Mesothelial cell of epicardium (in vitro differentiated cells): Measurements from ENCODE around the gene HYI. TPM values are rescaled to one million over a fixed set of nuclear protein-coding genes. Genes with fewer than 3 reads are reported as not detected.
"Not testable (repeated sequence)": the region's sequence is repeated elsewhere in the genome, so short reads cannot be mapped to it uniquely, and the experiment has no call there.

Experiments
- DNase-seq, 2 experiments: peaks; one replicate each; pipeline ENCODE4 v3.0.0; 2021; ENCODE audit warnings: low spot score in 2 of 2; ENCODE audit not compliant: unreplicated experiment in 2 of 2
- H3K27ac Mint-ChIP-seq: 2 replicates; pipeline ENCODE4 v1.8.0; 2021; ENCODE audit warnings: mixed read lengths
- H3K27me3 Mint-ChIP-seq: 2 replicates; pipeline ENCODE4 v1.8.0; 2021; ENCODE audit warnings: low read depth, mixed read lengths
- H3K36me3 Mint-ChIP-seq: 2 replicates; pipeline ENCODE4 v1.8.0; 2021; ENCODE audit warnings: mixed read lengths
- H3K4me1 Mint-ChIP-seq: 2 replicates; pipeline ENCODE4 v1.8.0; 2021; ENCODE audit warnings: mixed read lengths
- H3K4me3 Mint-ChIP-seq: 2 replicates; pipeline ENCODE4 v1.8.0; 2021; ENCODE audit warnings: mild to moderate bottlenecking, moderate library complexity, mixed read lengths
- H3K9me3 Mint-ChIP-seq: 2 replicates; pipeline ENCODE4 v1.8.0; 2021; ENCODE audit warnings: mixed read lengths
- total RNA-seq: library from RNA; stranded (reverse); gene quantifications from 3 replicates; pipeline ENCODE4 v1.2.1, GENCODE V29; 2021
- TF ChIP-seq, protein P1 (sequence below): fragments of 200-600 bp; sonication (generic); IDR thresholded peaks from one replicate; pipeline ENCODE4 v1.5.0; 2021; ENCODE audit warnings: antibody characterized with exemption; ENCODE audit not compliant: unreplicated experiment

Gene HYI
- total RNA-seq, 1 donor from 2014 or later = 41.2 TPM

DNA sequence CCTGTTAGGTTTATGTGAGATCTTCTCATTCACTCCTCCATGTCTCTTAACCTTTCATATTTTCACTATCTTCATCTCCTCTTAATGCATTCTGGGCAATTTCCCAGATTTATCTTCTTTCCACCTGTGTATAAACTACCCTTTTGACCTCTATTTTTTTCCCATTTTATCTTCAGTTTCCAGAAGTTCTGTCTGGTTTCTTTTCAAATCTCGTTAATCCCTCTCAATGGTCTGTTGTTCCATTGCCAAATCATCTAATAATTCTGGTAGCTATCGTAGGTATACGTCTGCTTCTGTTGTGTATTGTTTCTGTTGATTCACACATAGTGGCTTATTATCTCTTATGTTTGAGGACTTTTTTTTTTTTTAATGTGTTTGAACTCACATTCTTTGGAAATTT is 25.7 kb upstream of the HYI start:
- TF ChIP-seq, protein P1, sequence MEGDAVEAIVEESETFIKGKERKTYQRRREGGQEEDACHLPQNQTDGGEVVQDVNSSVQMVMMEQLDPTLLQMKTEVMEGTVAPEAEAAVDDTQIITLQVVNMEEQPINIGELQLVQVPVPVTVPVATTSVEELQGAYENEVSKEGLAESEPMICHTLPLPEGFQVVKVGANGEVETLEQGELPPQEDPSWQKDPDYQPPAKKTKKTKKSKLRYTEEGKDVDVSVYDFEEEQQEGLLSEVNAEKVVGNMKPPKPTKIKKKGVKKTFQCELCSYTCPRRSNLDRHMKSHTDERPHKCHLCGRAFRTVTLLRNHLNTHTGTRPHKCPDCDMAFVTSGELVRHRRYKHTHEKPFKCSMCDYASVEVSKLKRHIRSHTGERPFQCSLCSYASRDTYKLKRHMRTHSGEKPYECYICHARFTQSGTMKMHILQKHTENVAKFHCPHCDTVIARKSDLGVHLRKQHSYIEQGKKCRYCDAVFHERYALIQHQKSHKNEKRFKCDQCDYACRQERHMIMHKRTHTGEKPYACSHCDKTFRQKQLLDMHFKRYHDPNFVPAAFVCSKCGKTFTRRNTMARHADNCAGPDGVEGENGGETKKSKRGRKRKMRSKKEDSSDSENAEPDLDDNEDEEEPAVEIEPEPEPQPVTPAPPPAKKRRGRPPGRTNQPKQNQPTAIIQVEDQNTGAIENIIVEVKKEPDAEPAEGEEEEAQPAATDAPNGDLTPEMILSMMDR = no peak
- H3K27me3 Mint-ChIP-seq = no peaks in the 10 kb centered on the region
- DNase-seq = no peak
- H3K36me3 Mint-ChIP-seq = peaks cover 2% of the 10 kb centered on the region
- peaks cover 15% of the 10 kb centered on the region for H3K4me1 Mint-ChIP-seq
- H3K9me3 Mint-ChIP-seq = peaks cover 12% of the 10 kb centered on the region
- H3K27ac Mint-ChIP-seq = no peak overlapping the region
- H3K4me3 Mint-ChIP-seq = no peak overlapping the region

DNA sequence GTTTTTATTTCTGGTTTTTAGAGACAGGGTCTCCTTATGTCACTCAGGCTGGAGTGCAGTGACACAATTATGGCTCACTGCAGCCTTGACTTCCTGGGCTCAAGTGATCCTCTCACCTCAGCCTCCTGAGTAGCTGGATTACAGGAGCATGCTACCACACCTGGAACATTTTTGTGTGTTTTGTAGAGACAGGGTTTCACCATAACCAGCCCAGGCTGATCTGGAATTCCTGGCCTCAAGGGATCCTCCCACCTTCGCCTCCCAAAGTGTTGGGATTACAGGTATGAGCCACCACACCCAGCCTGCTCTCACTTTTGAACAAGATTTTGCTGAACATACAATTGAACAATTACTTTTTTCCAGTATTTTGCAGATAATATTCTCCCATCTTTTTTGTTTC is 24.0 kb upstream of the HYI start:
- TF ChIP-seq, protein P1 = no peak
- H3K36me3 Mint-ChIP-seq = peaks cover 2% of the 10 kb centered on the region
- peaks cover 7% of the 10 kb centered on the region for H3K9me3 Mint-ChIP-seq
- H3K4me3 Mint-ChIP-seq = no peak overlapping the region
- no peaks in the 10 kb centered on the region for H3K27me3 Mint-ChIP-seq
- H3K4me1 Mint-ChIP-seq = peaks cover 20% of the 10 kb centered on the region
- H3K27ac Mint-ChIP-seq = no peak overlapping the region
- no peak for DNase-seq

DNA sequence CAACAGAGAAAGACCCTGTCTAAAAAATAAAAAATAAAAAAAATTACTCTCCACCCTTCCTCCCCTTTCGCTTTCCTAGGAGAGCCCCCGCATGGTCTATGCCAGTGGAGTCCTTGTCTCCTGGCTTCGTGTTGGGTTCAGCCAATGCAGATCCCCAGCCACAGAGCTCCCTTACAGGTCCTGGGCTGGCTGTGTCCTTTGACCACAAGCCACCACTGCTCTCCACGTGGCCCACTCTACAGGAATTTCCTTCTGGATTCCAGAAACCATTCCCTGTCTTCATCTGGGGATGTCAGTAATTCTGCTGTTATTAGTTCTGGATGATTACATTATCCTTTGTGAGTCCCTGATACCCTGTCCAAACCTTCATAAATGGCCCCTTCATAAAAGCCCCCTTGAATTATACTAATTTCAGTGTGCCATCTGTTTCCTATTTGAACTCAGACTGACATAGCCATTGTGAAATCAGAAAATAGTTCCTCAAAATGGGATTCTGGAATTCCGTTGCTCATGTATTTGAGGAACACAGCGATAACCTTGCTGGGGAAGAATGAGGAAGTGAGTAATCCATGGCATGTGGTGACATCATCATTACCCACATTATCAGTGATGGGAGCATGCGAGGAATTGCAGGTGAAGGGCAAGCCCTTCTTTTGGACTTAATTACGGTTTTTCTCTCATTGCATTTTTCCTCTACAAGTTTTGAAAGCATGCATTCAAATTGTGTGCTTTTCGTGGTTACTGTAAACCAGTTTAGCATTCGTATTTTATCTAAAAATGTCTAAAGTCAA is 22.1 kb upstream of the HYI start:
- H3K9me3 Mint-ChIP-seq = not testable (repeated sequence)

DNA sequence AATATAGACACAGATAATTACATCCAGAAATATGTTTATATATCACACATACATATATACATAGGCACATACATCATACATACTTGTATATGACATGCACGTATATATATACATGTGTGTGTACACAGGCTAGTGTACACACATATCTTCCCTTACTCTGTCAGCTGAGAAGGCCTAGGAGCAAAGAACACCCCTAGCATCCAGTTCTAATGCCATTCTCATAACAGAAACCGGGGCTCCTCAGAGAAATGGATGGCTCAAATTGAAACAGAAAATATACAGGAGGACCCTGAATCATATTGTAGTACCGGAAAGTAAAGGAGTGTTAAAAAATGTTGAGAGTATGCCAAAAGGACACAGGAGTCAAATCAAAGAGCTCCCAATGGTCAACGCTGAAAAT is 19.7 kb upstream of the HYI start:
- H3K4me3 Mint-ChIP-seq = no peak overlapping the region
- H3K4me1 Mint-ChIP-seq = peaks cover 26% of the 10 kb centered on the region
- no peak for DNase-seq
- H3K9me3 Mint-ChIP-seq = no peaks in the 10 kb centered on the region
- no peaks in the 10 kb centered on the region for H3K36me3 Mint-ChIP-seq
- TF ChIP-seq, protein P1 = no peak
- no peaks in the 10 kb centered on the region for H3K27me3 Mint-ChIP-seq
- peak overlapping the region; percentile 60 for H3K27ac Mint-ChIP-seq

More for the DNA sequence above, 22.1 kb upstream of the HYI start:
- H3K4me3 Mint-ChIP-seq, H3K36me3 Mint-ChIP-seq, DNase-seq, H3K27me3 Mint-ChIP-seq: not testable (repeated sequence)
- peak overlapping the region; percentile 95 for H3K27ac Mint-ChIP-seq
- H3K4me1 Mint-ChIP-seq = peaks cover 28% of the 10 kb centered on the region

DNA sequence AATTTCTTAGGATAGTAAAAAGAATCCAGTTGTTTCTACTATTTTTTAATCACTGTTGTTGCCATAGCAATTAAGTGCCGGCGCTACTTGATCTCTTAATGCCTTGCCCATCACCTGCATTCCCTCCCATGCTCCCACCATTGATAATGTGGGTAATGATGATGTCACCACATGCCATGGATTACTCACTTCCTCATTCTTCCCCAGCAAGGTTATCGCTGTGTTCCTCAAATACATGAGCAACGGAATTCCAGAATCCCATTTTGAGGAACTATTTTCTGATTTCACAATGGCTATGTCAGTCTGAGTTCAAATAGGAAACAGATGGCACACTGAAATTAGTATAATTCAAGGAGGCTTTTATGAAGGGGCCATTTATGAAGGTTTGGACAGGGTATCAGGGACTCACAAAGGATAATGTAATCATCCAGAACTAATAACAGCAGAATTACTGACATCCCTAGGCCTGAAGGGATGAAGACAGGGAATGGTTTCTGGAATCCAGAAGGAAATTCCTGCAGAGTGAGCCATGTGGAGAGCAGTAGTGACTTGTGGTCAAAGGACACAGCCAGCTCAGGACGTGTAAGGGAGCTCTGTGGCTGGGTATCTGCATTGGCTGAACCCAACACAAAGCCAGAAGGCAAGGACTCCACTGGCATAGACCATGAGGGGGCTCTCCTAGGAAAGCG is 18.9 kb upstream of the HYI start:
- not testable (repeated sequence) for H3K27me3 Mint-ChIP-seq, H3K9me3 Mint-ChIP-seq, DNase-seq, H3K4me3 Mint-ChIP-seq, H3K36me3 Mint-ChIP-seq
- peak overlapping the region; percentile 98 for H3K27ac Mint-ChIP-seq
- H3K4me1 Mint-ChIP-seq = peaks cover 26% of the 10 kb centered on the region

DNA sequence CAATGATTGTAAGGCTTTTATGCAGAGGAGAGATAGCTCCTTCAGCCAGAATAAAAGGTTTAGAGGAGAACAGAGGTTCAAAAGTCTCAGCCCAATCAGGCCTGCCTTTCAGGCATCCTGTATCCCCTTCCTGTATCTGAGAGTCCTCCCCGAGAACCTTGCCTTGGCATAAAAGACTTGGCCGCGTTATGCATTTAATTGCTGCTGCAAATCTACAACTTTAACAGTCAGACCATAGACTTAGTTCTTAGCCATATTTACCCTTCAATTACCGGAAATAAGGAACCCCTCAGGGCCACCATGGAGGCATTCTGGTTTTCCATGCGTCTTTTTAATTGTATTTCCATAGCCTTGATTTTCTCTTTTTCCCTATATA is 18.3 kb upstream of the HYI start:
- TF ChIP-seq, protein P1 = no peak
- Mint-ChIP-seq H3K4me3 (no peak overlapping the region), H3K27me3 (no peaks in the 10 kb centered on the region), H3K9me3 (no peaks in the 10 kb centered on the region), H3K36me3 (no peaks in the 10 kb centered on the region), H3K27ac (peak overlapping the region; percentile 98), H3K4me1 (peaks cover 26% of the 10 kb centered on the region)
- DNase-seq = no peak
